COLO829 (cell line): ENCODE data around the gene KIDINS220.
A peak's percentile ranks its signal among the peaks of the same experiment; 100 is the strongest.

Source experiments
- DNase-seq: peaks from one replicate; pipeline ENCODE4 v3.0.0; 2012; ENCODE audit warnings: low spot score

Gene KIDINS220

GRCh38 chr2:8851811-8852560 lies 14.6 kb upstream of the KIDINS220 start:
- peak; percentile 28 for DNase-seq

GRCh38 chr2:8850845-8851487 lies 13.6 kb upstream of the KIDINS220 start:
- no peak for DNase-seq

- no peak for DNase-seq
These were observed 11.9 kb upstream of the KIDINS220 start for GRCh38 chr2:8849327-8849726.

- no peak for DNase-seq
These were observed 11.1 kb upstream of the KIDINS220 start for GRCh38 chr2:8848328-8849100.

GRCh38 chr2:8847400-8847799 lies 10.0 kb upstream of the KIDINS220 start:
- DNase-seq: no peak

GRCh38 chr2:8841932-8842331 lies 4.5 kb upstream of the KIDINS220 start:
- DNase-seq: no peak

GRCh38 chr2:8840475-8841091 lies 3.2 kb upstream of the KIDINS220 start:
- DNase-seq: no peak

- no peak for DNase-seq
These were observed 2.0 kb upstream of the KIDINS220 start for GRCh38 chr2:8839189-8839965.

- DNase-seq: no peak
These were observed 355 bp upstream of the KIDINS220 start for GRCh38 chr2:8837795-8838140.

GRCh38 chr2:8835279-8835678 lies 2.1 kb downstream of the KIDINS220 start:
- DNase-seq: no peak

- no peak for DNase-seq
These were observed 3.6 kb downstream of the KIDINS220 start for GRCh38 chr2:8833853-8834252.

- no peak for DNase-seq
These were observed 5.9 kb downstream of the KIDINS220 start for GRCh38 chr2:8831516-8831915.

GRCh38 chr2:8827729-8828128 lies 9.7 kb downstream of the KIDINS220 start:
- DNase-seq: no peak

- no peak for DNase-seq
These were observed 15.2 kb downstream of the KIDINS220 start for GRCh38 chr2:8822218-8822617.

- DNase-seq: no peak
These were observed 15.9 kb downstream of the KIDINS220 start for GRCh38 chr2:8821276-8822217.

- DNase-seq: no peak
These were observed 17.5 kb downstream of the KIDINS220 start for GRCh38 chr2:8819948-8820347.

- no peak for DNase-seq
These were observed 18.2 kb downstream of the KIDINS220 start for GRCh38 chr2:8819194-8819593.

- DNase-seq: no peak
These were observed 20.2 kb downstream of the KIDINS220 start for GRCh38 chr2:8817221-8817620.

- DNase-seq: no peak
These were observed 30.3 kb downstream of the KIDINS220 start for GRCh38 chr2:8806885-8807704.
